CD4-positive, alpha-beta T cell treated with Interleukin-17A for 4 hours (primary cell): Measurements from ENCODE around the gene LTBP4.

Experiments used
- DNase-seq: peaks from one replicate; pipeline ENCODE4 v3.0.0-alpha.2; 2020; ENCODE audit warnings: mixed read lengths

Gene LTBP4

GRCh38 chr19:40671404-40671803 lies 70.2 kb downstream of the LTBP4 start:
- no peak for DNase-seq

- DNase-seq: no peak
These were observed 70.9 kb downstream of the LTBP4 start for GRCh38 chr19:40672038-40672437.

- DNase-seq: no peak
These were observed 71.6 kb downstream of the LTBP4 start for GRCh38 chr19:40672573-40673299.

DNA sequence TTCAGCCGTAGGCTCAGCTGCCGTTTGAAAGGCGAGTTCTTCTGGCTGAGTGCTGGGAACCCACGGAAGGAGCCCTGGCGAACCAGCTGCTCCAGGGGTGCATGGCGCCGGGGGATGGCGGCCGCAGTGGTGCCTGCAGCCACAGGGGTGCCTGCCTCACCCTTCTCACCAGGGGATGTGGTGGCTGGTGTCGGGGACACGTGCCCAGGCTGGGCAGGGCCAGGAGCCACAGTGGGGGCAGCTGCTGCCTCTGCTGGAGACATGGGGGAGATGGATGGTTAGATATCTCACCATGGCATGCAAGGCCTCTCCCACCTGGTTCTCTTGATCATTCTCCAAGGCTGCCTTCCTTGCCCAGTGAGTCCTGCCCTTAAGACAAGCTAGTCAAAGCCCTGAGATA lies 72.2 kb downstream of the LTBP4 start:
- DNase-seq: no peak

DNA sequence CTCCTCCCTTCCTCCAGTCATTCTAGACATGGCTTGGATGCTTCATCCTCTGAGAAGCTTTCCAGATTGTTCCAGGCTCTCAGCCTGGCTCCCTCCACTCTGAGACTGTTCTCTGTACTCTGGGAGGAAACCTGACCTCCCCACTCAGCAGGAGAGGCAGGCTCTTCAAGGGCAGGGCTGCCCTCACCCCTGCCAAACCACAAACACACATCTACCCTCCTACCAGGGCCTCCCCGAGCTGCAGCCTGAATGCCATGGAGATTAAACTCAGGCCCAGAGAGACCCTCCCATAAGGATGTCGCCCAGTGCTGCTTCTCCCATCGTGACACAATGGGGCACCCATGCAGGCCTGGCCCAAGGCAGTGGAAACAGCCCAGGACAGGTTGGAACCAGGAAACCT lies 73.1 kb downstream of the LTBP4 start:
- DNase-seq: no peak

DNA sequence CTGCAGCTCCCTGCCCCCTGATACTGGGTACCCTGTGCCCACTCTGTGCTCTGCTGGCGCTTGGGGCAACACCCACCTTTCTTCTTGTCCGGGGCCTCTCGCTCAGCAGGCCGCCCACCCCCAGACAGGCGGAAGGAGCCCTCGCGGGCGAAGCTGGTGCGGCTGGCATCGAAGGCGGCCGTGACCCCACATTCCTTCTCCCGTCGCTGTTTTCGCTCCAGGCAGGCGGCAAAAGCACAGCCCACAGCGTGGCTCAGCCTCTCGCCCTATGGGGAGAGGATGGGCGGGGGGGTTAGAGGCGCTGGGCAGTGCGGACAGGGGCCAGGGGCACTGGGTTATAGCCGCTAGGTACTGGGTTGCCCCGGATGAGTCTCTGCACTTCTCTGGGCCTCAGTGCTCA lies 76.0 kb downstream of the LTBP4 start:
- no peak for DNase-seq
